HepG2 (cell line): ENCODE measurements around the gene CD302. TPM values are rescaled to one million over a fixed set of nuclear protein-coding genes. Genes with fewer than 3 reads are reported as not detected.

Experiments
- ATAC-seq: fragments of 200-7000 bp; cut with Tn5 transposase; 3 replicates; pipeline ENCODE4 v1.9.1; 2020; ENCODE audit warnings: mild to moderate bottlenecking, moderate library complexity
- BruUV-seq: library from RNA; stranded (reverse); fragments of 400-500 nt; replicated peaks from 2 replicates; lab custom pipeline; 2021; lab: Mats Ljungman, UMichigan
- CTCF ChIA-PET: fragments of 300-600 bp; formaldehyde crosslinking; extraction: SDS; loops from one replicate; lab custom pipeline; 2021; ENCODE audit warnings: low total read pairs, inconsistent platforms, low intra/inter-chr PET ratio; lab: Yijun Ruan, JAX
- POLR2A ChIA-PET: fragments of 350-600 bp; sonication (Branson Sonifier 250); formaldehyde crosslinking; loops from one replicate; lab custom pipeline; 2020; ENCODE audit warnings: antibody characterized with exemption, inconsistent platforms; lab: Yijun Ruan, JAX
- DNase-seq: peaks from one replicate; pipeline ENCODE4 v3.0.0-alpha.2; 2015; ENCODE audit warnings: low spot score
- FAIRE-seq: peaks from 3 replicates; lab custom pipeline; 2011; peaks lifted over from hg19 to GRCh38; lab: Jason Lieb, UNC
- H2AFZ ChIP-seq: one replicate; pipeline ENCODE4 v1.6.1; 2011; ENCODE audit warnings: low read length, inconsistent platforms
- H3K27ac ChIP-seq: fragments of 300-600 bp; 3 replicates; pipeline ENCODE4 v1.8.0; 2011; ENCODE audit warnings: mixed run types, mild to moderate bottlenecking, mixed read lengths, low read length, inconsistent platforms; ENCODE audit not compliant: insufficient read depth; ENCODE audit errors: extremely low read length
- H3K27me3 ChIP-seq, 2 experiments: fragments of 200-600 bp in 1 of 2; 2 replicates in 1 of 2; 3 replicates in 1 of 2; pipeline versions ENCODE4 v1.6.0 to v1.8.0; 2011; ENCODE audit warnings: low read length in 2 of 2, mild to moderate bottlenecking in 2 of 2, moderate library complexity in 2 of 2, inconsistent platforms in 1 of 2; ENCODE audit not compliant: insufficient read depth in 2 of 2, control insufficient read depth in 1 of 2
- H3K36me3 ChIP-seq, 2 experiments: fragments of 200-600 bp in 1 of 2; replicated peaks in 1 of 2; 2 replicates in 1 of 2; 3 replicates in 1 of 2; pipeline versions ENCODE4 v1.5.1 to v1.8.0; 2011; ENCODE audit warnings: low read length in 2 of 2, inconsistent platforms in 1 of 2; ENCODE audit not compliant: insufficient read depth in 2 of 2, control insufficient read depth in 1 of 2
- H3K4me1 ChIP-seq: 2 replicates; pipeline ENCODE4 v1.5.1; 2012; ENCODE audit warnings: low read length, inconsistent platforms; ENCODE audit not compliant: insufficient read depth
- H3K4me2 ChIP-seq: 2 replicates; pipeline ENCODE4 v1.6.0; 2011; ENCODE audit warnings: low read depth, low read length, inconsistent platforms
- H3K4me3 ChIP-seq, 3 experiments: fragments of 200-600 bp in 1 of 3; sonication (generic), shearing (Covaris generic) in 1 of 3; replicated peaks in 1 of 3; 2 replicates each; pipeline ENCODE4 v1.5.1; 2011 to 2016; ENCODE audit warnings: low read length in 3 of 3, inconsistent platforms in 2 of 3, low read depth in 2 of 3, mild to moderate bottlenecking in 2 of 3, control low read depth in 1 of 3, mixed read lengths in 1 of 3; ENCODE audit not compliant: insufficient read depth in 1 of 3
- H3K79me2 ChIP-seq: one replicate; pipeline ENCODE4 v1.6.1; 2011; ENCODE audit warnings: low read length, inconsistent platforms; ENCODE audit not compliant: insufficient read depth
- H3K9ac ChIP-seq: 2 replicates; pipeline ENCODE4 v1.6.0; 2011; ENCODE audit warnings: mild to moderate bottlenecking, low read depth, low read length, inconsistent platforms; ENCODE audit not compliant: insufficient read depth
- H3K9me3 ChIP-seq: 2 replicates; pipeline ENCODE4 v1.5.1; 2012; ENCODE audit warnings: mild to moderate bottlenecking, low read length
- H4K20me1 ChIP-seq: 2 replicates; pipeline ENCODE4 v1.6.0; 2011; ENCODE audit warnings: inconsistent platforms, mild to moderate bottlenecking, low read length, moderate library complexity; ENCODE audit not compliant: insufficient read depth
- DR1 ChIP-seq: sonication (generic); formaldehyde crosslinking; IDR thresholded peaks from 2 replicates; pipeline ENCODE4 v1.8.0; 2021; ENCODE audit warnings: mild to moderate bottlenecking, missing genetic modification reagents, inconsistent platforms
- IRX3 ChIP-seq: sonication (generic); formaldehyde crosslinking; IDR thresholded peaks from 2 replicates; pipeline ENCODE4 v1.8.1; 2023; ENCODE audit warnings: mild to moderate bottlenecking, low read depth, missing genetic modification reagents, borderline replicate concordance
- KLF12 ChIP-seq: sonication (generic); formaldehyde crosslinking; IDR thresholded peaks from 2 replicates; pipeline ENCODE4 v1.4.0; 2020; ENCODE audit warnings: missing genetic modification reagents, borderline replicate concordance
- KLF6 ChIP-seq: IDR thresholded peaks from 2 replicates; pipeline ENCODE4 v1.8.0; 2016; ENCODE audit warnings: missing biosample characterization, missing genetic modification reagents
- MIXL1 ChIP-seq: IDR thresholded peaks from 2 replicates; pipeline ENCODE4 v1.6.1; 2016
- RBM22 ChIP-seq: fragments of 200-400 bp; formaldehyde crosslinking; optimal IDR thresholded peaks from 2 replicates; pipeline ENCODE3; 2017; ENCODE audit warnings: mild to moderate bottlenecking, low read length, moderate library complexity
- RORA ChIP-seq: sonication (generic); formaldehyde crosslinking; IDR thresholded peaks from 2 replicates; pipeline ENCODE4 v1.5.0; 2020; ENCODE audit warnings: mild to moderate bottlenecking, missing genetic modification reagents, moderate library complexity
- SRSF9 ChIP-seq: fragments of 200-400 bp; formaldehyde crosslinking; IDR thresholded peaks from 2 replicates; pipeline ENCODE4 v1.6.1; 2018; ENCODE audit warnings: borderline replicate concordance, mild to moderate bottlenecking, low read depth, low read length; ENCODE audit not compliant: insufficient read depth, poor library complexity, severe bottlenecking
- TEAD3 ChIP-seq: optimal IDR thresholded peaks from 2 replicates; pipeline ENCODE3; 2016; ENCODE audit warnings: borderline replicate concordance
- ZNF430 ChIP-seq: sonication (generic); formaldehyde crosslinking; IDR thresholded peaks from 2 replicates; pipeline ENCODE4 v1.9.0; 2021; ENCODE audit warnings: mild to moderate bottlenecking, missing genetic modification reagents
- ZNF432 ChIP-seq: sonication (generic); formaldehyde crosslinking; IDR thresholded peaks from 2 replicates; pipeline ENCODE4 v1.5.0; 2020; ENCODE audit warnings: missing genetic modification reagents, mild to moderate bottlenecking, borderline replicate concordance
- ZNF724P ChIP-seq: sonication (generic); formaldehyde crosslinking; IDR thresholded peaks from 2 replicates; pipeline ENCODE4 v1.8.0; 2022; ENCODE audit warnings: missing genetic modification reagents, borderline replicate concordance
- WGBS: methylation state at CpG from one replicate; pipeline ENCODE4 v1.1.6; 2017; ENCODE audit warnings: low lambda C conversion rate; 5-methylcytosine and 5-hydroxymethylcytosine counted together
- in situ Hi-C: cut with HindIII; loops from 2 replicates; pipeline ENCODE4 v1.10.0; 2017; ENCODE audit warnings: low pct_unique_long_range_greater_than_20kb; ENCODE audit not compliant: extremely low pct_ligation_motif_present
- intact Hi-C: fragments of 100-400 bp; cut with micrococcal nuclease; formaldehyde crosslinking; loops from one replicate; pipeline ENCODE4 v1.10.0; 2022; ENCODE audit not compliant: unreplicated experiment
- polyA plus RNA-seq, 8 experiments: library from polyadenylated mRNA; depleted of rRNA in 3 of 8; stranded (reverse) in 7 of 8; unstranded in 1 of 8; fragments of >200 nt; fragmentation: Illumina TruSeq in 4 of 8; extraction: Trizol in 4 of 8; gene quantifications; 2 replicates each; pipeline versions ENCODE4 v1.2.1 to v1.2.3, GENCODE V29; 2011 to 2016; ENCODE audit warnings: low read depth in 4 of 8, missing spikeins in 1 of 8, mixed read lengths in 1 of 8; ENCODE audit not compliant: insufficient read depth in 1 of 8
- total RNA-seq, 5 experiments: library from RNA; depleted of rRNA; stranded (reverse); fragments of >200 nt; fragmentation: Illumina TruSeq; extraction: Trizol; gene quantifications; 2 replicates each; pipeline ENCODE4 v1.2.3, GENCODE V29; 2016; ENCODE audit warnings: low read depth in 1 of 5
- TF ChIP-seq, protein P1 (sequence below), 2 experiments: sonication (generic) in 1 of 2; formaldehyde crosslinking in 1 of 2; IDR thresholded peaks; 2 replicates each; pipeline versions ENCODE4 v1.4.0 to v1.6.1; 2018 to 2020; ENCODE audit warnings: missing genetic modification reagents in 2 of 2, borderline replicate concordance in 1 of 2, low read depth in 1 of 2, mild to moderate bottlenecking in 1 of 2, missing biosample characterization in 1 of 2
- TF ChIP-seq, protein P2 (sequence below): sonication (generic); formaldehyde crosslinking; IDR thresholded peaks from 2 replicates; pipeline ENCODE4 v1.8.1; 2023; ENCODE audit warnings: mild to moderate bottlenecking, missing genetic modification reagents
- TF ChIP-seq, protein P3 (sequence below): fragments of 450-650 bp; IDR thresholded peaks from 2 replicates; pipeline ENCODE4 v1.6.1; 2017
- TF ChIP-seq, protein P4 (sequence below): sonication (generic); formaldehyde crosslinking; IDR thresholded peaks from 2 replicates; pipeline ENCODE4 v1.4.0; 2020; ENCODE audit warnings: missing genetic modification reagents

The CD302 gene
- total and polyA plus RNA-seq, 2 of the 13 experiments (the other 11 are each of a cell fraction or from before 2014, with no cell fraction given), result 8.0 to 15.6 TPM

DNA sequence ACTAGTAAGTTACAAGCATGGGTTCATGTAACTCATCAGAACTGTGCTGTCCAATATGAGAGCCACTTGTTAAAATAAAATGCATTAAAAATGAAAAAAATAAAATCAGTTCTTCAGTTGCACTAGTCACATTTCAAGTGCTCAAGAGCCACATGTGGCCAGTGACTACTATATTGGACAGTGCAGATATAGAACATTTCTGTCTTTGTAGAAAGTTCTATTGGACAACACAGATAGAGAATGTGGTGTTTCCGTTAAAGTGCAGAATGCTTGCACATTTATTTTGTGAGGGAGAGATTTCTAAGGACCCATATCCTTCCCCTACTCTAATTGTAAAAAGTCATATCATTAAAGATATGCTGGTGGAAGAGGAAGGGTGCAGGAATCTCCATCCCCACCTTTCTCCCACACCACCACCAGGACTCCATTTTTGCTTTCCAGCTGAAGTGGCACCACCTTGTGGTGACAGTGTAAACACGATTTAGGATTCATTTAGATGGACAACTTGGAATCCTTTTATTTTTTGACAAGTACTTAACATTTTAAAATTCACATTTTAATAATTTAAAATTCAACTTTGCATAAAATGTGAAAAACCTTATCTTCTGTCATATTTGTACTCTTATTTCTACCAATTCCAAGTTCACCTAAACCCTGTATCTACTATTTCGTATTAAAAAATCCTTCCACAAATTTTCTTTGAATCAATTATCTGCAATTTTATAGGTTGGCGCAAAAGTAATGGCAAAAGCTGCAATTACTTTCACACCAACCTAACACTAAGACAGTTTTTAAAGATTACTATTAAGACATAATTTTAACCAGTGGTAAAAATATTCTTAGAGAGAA lies 9.4 kb upstream of the CD302 start (continued):
- TF ChIP-seq MIXL1 (CRISPR knock-in tag) (0 out of 2 replicates have a peak, but pooled peaks have one; percentile 44), RORA (CRISPR knock-in tag) (no peak)

DNA sequence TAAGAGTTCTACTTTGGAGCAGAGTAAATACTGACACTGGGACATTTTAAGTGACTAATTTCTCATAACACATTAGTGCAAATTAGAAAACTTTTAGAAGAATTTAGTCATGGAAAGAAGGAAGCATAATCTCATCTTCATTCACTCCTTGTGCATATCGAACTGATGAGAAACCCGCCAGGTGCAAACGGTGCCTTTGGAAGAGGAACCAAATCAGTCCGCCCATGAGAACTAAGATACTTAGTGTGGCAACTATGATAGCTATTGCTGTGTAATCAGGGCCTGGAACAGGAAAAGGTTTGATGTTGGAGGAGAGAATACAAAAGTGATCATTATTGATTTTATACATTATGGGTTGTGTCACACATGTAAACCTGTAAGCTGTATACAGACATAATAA lies 6.9 kb upstream of the CD302 start:
- intact Hi-C loops (loop anchor here (5.0 kb wide), 3 partner anchors 117 to 768 kb away; partner anchors contain the start of gene WDSUB1), in situ Hi-C loops (no loop called here)
- TF ChIP-seq, protein P1, sequence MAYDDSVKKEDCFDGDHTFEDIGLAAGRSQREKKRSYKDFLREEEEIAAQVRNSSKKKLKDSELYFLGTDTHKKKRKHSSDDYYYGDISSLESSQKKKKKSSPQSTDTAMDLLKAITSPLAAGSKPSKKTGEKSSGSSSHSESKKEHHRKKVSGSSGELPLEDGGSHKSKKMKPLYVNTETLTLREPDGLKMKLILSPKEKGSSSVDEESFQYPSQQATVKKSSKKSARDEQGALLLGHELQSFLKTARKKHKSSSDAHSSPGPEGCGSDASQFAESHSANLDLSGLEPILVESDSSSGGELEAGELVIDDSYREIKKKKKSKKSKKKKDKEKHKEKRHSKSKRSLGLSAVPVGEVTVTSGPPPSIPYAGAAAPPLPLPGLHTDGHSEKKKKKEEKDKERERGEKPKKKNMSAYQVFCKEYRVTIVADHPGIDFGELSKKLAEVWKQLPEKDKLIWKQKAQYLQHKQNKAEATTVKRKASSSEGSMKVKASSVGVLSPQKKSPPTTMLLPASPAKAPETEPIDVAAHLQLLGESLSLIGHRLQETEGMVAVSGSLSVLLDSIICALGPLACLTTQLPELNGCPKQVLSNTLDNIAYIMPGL (CRISPR knock-in tag; IDR thresholded peaks at IDR 0.05; ENCODE audit: borderline replicate concordance in 1 of 2, low read depth in 1 of 2), result no peak
- TF ChIP-seq, protein P2, sequence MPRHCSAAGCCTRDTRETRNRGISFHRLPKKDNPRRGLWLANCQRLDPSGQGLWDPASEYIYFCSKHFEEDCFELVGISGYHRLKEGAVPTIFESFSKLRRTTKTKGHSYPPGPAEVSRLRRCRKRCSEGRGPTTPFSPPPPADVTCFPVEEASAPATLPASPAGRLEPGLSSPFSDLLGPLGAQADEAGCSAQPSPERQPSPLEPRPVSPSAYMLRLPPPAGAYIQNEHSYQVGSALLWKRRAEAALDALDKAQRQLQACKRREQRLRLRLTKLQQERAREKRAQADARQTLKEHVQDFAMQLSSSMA (CRISPR knock-in tag), result no peak
- TF ChIP-seq, protein P3, sequence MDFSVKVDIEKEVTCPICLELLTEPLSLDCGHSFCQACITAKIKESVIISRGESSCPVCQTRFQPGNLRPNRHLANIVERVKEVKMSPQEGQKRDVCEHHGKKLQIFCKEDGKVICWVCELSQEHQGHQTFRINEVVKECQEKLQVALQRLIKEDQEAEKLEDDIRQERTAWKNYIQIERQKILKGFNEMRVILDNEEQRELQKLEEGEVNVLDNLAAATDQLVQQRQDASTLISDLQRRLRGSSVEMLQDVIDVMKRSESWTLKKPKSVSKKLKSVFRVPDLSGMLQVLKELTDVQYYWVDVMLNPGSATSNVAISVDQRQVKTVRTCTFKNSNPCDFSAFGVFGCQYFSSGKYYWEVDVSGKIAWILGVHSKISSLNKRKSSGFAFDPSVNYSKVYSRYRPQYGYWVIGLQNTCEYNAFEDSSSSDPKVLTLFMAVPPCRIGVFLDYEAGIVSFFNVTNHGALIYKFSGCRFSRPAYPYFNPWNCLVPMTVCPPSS, result no peak
- TF ChIP-seq TEAD3 (CRISPR knock-in tag) (no peak), IRX3 (no peak), ZNF432 (no peak), KLF12 (no peak), SRSF9 (no peak), ZNF724P (no peak), ZNF430 (CRISPR knock-in tag) (no peak), KLF6 (CRISPR knock-in tag) (no peak), DR1 (CRISPR knock-in tag) (no peak), RBM22 (no peak)
- TF ChIP-seq, protein P4, sequence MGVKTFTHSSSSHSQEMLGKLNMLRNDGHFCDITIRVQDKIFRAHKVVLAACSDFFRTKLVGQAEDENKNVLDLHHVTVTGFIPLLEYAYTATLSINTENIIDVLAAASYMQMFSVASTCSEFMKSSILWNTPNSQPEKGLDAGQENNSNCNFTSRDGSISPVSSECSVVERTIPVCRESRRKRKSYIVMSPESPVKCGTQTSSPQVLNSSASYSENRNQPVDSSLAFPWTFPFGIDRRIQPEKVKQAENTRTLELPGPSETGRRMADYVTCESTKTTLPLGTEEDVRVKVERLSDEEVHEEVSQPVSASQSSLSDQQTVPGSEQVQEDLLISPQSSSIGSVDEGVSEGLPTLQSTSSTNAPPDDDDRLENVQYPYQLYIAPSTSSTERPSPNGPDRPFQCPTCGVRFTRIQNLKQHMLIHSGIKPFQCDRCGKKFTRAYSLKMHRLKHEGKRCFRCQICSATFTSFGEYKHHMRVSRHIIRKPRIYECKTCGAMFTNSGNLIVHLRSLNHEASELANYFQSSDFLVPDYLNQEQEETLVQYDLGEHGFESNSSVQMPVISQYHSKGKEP (CRISPR knock-in tag), result no peak

More for the DNA sequence above, 6.9 kb upstream of the CD302 start:
- BruUV-seq, result no TSS peak
- H4K20me1 ChIP-seq, result no peaks in the 10 kb centered on the region
- H3K36me3 ChIP-seq, result no peaks in the 10 kb centered on the region
- POLR2A ChIA-PET, result no interaction called here
- FAIRE-seq (no peak), ATAC-seq (no peak), DNase-seq (no peak)
- peaks cover 5% of the 10 kb centered on the region for H3K4me1 ChIP-seq
- no peak overlapping the region for H2AFZ ChIP-seq
- H3K4me2 ChIP-seq, result no peak overlapping the region
- 67% methylated on average over 4 of the region's 4 CpGs for WGBS
- no peaks in the 10 kb centered on the region for H3K27me3 ChIP-seq
- no peak overlapping the region for H3K9ac ChIP-seq
- no peak overlapping the region for H3K27ac ChIP-seq
- H3K4me3 ChIP-seq, result no peak overlapping the region
- no peaks in the 10 kb centered on the region for H3K79me2 ChIP-seq
- no peaks in the 10 kb centered on the region for H3K9me3 ChIP-seq
- CTCF ChIA-PET, result no interaction called here
